HG03025 (cell line): ENCODE results near the gene ARID5B.
A peak's percentile ranks its signal among the peaks of the same experiment; 100 is the strongest.

Source experiments
- ATAC-seq: cut with Tn5 transposase; IDR thresholded peaks from one replicate; pipeline ENCODE4 v1.9.1; 2021; ENCODE audit warnings: mild to moderate bottlenecking, moderate library complexity; ENCODE audit not compliant: unreplicated experiment, low FRiP score

The ARID5B gene

GRCh38 chr10:61887772-61888171, 13.7 kb upstream of the ARID5B start:
- ATAC-seq = no peak

GRCh38 chr10:61888744-61889143, 12.8 kb upstream of the ARID5B start:
- no peak for ATAC-seq

- ATAC-seq = no peak
Observed at GRCh38 chr10:61890430-61890829, 11.1 kb upstream of the ARID5B start.

- no peak for ATAC-seq
Observed at GRCh38 chr10:61890881-61891409, 10.6 kb upstream of the ARID5B start.

- no peak for ATAC-seq
Observed at GRCh38 chr10:61891906-61892585, 9.5 kb upstream of the ARID5B start.

GRCh38 chr10:61892961-61893360, 8.5 kb upstream of the ARID5B start:
- no peak for ATAC-seq

GRCh38 chr10:61894133-61894532, 7.4 kb upstream of the ARID5B start:
- ATAC-seq = no peak

- ATAC-seq = no peak
Observed at GRCh38 chr10:61895898-61896600, 5.5 kb upstream of the ARID5B start.

GRCh38 chr10:61896854-61897661, 4.4 kb upstream of the ARID5B start:
- ATAC-seq = peak; percentile 49

GRCh38 chr10:61897671-61898434, 3.6 kb upstream of the ARID5B start:
- no peak for ATAC-seq

GRCh38 chr10:61898435-61898778, 3.1 kb upstream of the ARID5B start:
- no peak for ATAC-seq

GRCh38 chr10:61899069-61899531, 2.4 kb upstream of the ARID5B start:
- no peak for ATAC-seq

GRCh38 chr10:61899663-61899996, 1.9 kb upstream of the ARID5B start:
- ATAC-seq = no peak

GRCh38 chr10:61899997-61900828, 1.3 kb upstream of the ARID5B start:
- ATAC-seq = peak; percentile 38

- ATAC-seq = no peak
Observed at GRCh38 chr10:61901829-61902444, 438 bp downstream of the ARID5B start.

- ATAC-seq = no peak
Observed at GRCh38 chr10:61902445-61903220, 1.1 kb downstream of the ARID5B start.

- peak; percentile 46 for ATAC-seq
Observed at GRCh38 chr10:61903221-61903927, 1.9 kb downstream of the ARID5B start.

GRCh38 chr10:61903928-61904344, 2.4 kb downstream of the ARID5B start:
- ATAC-seq = no peak
